HepG2 (cell line): ENCODE data around the gene MYH10. TPM values are rescaled to one million over a fixed set of nuclear protein-coding genes. Genes with fewer than 3 reads are reported as not detected.

ENCODE experiments used
- ATAC-seq: fragments of 200-7000 bp; cut with Tn5 transposase; 3 replicates; pipeline ENCODE4 v1.9.1; 2020; ENCODE audit warnings: mild to moderate bottlenecking, moderate library complexity
- BruUV-seq: library from RNA; stranded (reverse); fragments of 400-500 nt; replicated peaks from 2 replicates; lab custom pipeline; 2021; lab: Mats Ljungman, UMichigan
- CTCF ChIA-PET: fragments of 300-600 bp; formaldehyde crosslinking; extraction: SDS; loops from one replicate; lab custom pipeline; 2021; ENCODE audit warnings: low total read pairs, inconsistent platforms, low intra/inter-chr PET ratio; lab: Yijun Ruan, JAX
- POLR2A ChIA-PET: fragments of 350-600 bp; sonication (Branson Sonifier 250); formaldehyde crosslinking; loops from one replicate; lab custom pipeline; 2020; ENCODE audit warnings: antibody characterized with exemption, inconsistent platforms; lab: Yijun Ruan, JAX
- DNase-seq: peaks from one replicate; pipeline ENCODE4 v3.0.0-alpha.2; 2015; ENCODE audit warnings: low spot score
- FAIRE-seq: peaks from 3 replicates; lab custom pipeline; 2011; peaks lifted over from hg19 to GRCh38; lab: Jason Lieb, UNC
- H2AFZ ChIP-seq: one replicate; pipeline ENCODE4 v1.6.1; 2011; ENCODE audit warnings: low read length, inconsistent platforms
- H3K27ac ChIP-seq: fragments of 300-600 bp; 3 replicates; pipeline ENCODE4 v1.8.0; 2011; ENCODE audit warnings: mixed run types, mild to moderate bottlenecking, mixed read lengths, low read length, inconsistent platforms; ENCODE audit not compliant: insufficient read depth; ENCODE audit errors: extremely low read length
- H3K27me3 ChIP-seq, 2 experiments: fragments of 200-600 bp in 1 of 2; 2 replicates in 1 of 2; 3 replicates in 1 of 2; pipeline versions ENCODE4 v1.6.0 to v1.8.0; 2011; ENCODE audit warnings: low read length in 2 of 2, mild to moderate bottlenecking in 2 of 2, moderate library complexity in 2 of 2, inconsistent platforms in 1 of 2; ENCODE audit not compliant: insufficient read depth in 2 of 2, control insufficient read depth in 1 of 2
- H3K36me3 ChIP-seq, 2 experiments: fragments of 200-600 bp in 1 of 2; replicated peaks in 1 of 2; 2 replicates in 1 of 2; 3 replicates in 1 of 2; pipeline versions ENCODE4 v1.5.1 to v1.8.0; 2011; ENCODE audit warnings: low read length in 2 of 2, inconsistent platforms in 1 of 2; ENCODE audit not compliant: insufficient read depth in 2 of 2, control insufficient read depth in 1 of 2
- H3K4me1 ChIP-seq: 2 replicates; pipeline ENCODE4 v1.5.1; 2012; ENCODE audit warnings: low read length, inconsistent platforms; ENCODE audit not compliant: insufficient read depth
- H3K4me2 ChIP-seq: 2 replicates; pipeline ENCODE4 v1.6.0; 2011; ENCODE audit warnings: low read depth, low read length, inconsistent platforms
- H3K4me3 ChIP-seq, 3 experiments: fragments of 200-600 bp in 1 of 3; sonication (generic), shearing (Covaris generic) in 1 of 3; replicated peaks in 1 of 3; 2 replicates each; pipeline ENCODE4 v1.5.1; 2011 to 2016; ENCODE audit warnings: low read length in 3 of 3, inconsistent platforms in 2 of 3, low read depth in 2 of 3, mild to moderate bottlenecking in 2 of 3, control low read depth in 1 of 3, mixed read lengths in 1 of 3; ENCODE audit not compliant: insufficient read depth in 1 of 3
- H3K79me2 ChIP-seq: one replicate; pipeline ENCODE4 v1.6.1; 2011; ENCODE audit warnings: low read length, inconsistent platforms; ENCODE audit not compliant: insufficient read depth
- H3K9ac ChIP-seq: 2 replicates; pipeline ENCODE4 v1.6.0; 2011; ENCODE audit warnings: mild to moderate bottlenecking, low read depth, low read length, inconsistent platforms; ENCODE audit not compliant: insufficient read depth
- H3K9me3 ChIP-seq: 2 replicates; pipeline ENCODE4 v1.5.1; 2012; ENCODE audit warnings: mild to moderate bottlenecking, low read length
- H4K20me1 ChIP-seq: 2 replicates; pipeline ENCODE4 v1.6.0; 2011; ENCODE audit warnings: inconsistent platforms, mild to moderate bottlenecking, low read length, moderate library complexity; ENCODE audit not compliant: insufficient read depth
- CBX1 ChIP-seq: IDR thresholded peaks from one replicate; pipeline ENCODE4 v1.6.1; 2016; ENCODE audit warnings: antibody characterized with exemption, low read depth
- DNMT1 ChIP-seq: sonication (generic); formaldehyde crosslinking; IDR thresholded peaks from 2 replicates; pipeline ENCODE4 v1.5.1; 2020; ENCODE audit warnings: mild to moderate bottlenecking, missing genetic modification reagents
- FLYWCH1 ChIP-seq: sonication (generic); formaldehyde crosslinking; IDR thresholded peaks from 2 replicates; pipeline ENCODE4 v1.8.1; 2023; ENCODE audit warnings: mild to moderate bottlenecking, missing genetic modification reagents
- FOXA3 ChIP-seq: IDR thresholded peaks from 2 replicates; pipeline ENCODE4 v1.6.1; 2016; ENCODE audit warnings: missing genetic modification reagents, missing compliant biosample characterization
- FOXK2 ChIP-seq: fragments of 450-650 bp; IDR thresholded peaks from 2 replicates; pipeline ENCODE4 v1.6.1; 2016
- HOXA9 ChIP-seq: sonication (generic); formaldehyde crosslinking; IDR thresholded peaks from 2 replicates; pipeline ENCODE4 v1.8.1; 2022; ENCODE audit warnings: missing genetic modification reagents, mild to moderate bottlenecking, moderate library complexity, borderline replicate concordance
- MEF2D ChIP-seq: sonication (generic); formaldehyde crosslinking; IDR thresholded peaks from 2 replicates; pipeline ENCODE4 v1.5.1; 2020; ENCODE audit warnings: mild to moderate bottlenecking, missing genetic modification reagents
- NFE2L2 ChIP-seq: fragments of 150-350 bp; IDR thresholded peaks from 2 replicates; pipeline ENCODE4 v1.6.1; 2014; ENCODE audit warnings: low read length
- SYNCRIP ChIP-seq: fragments of 200-400 bp; formaldehyde crosslinking; IDR thresholded peaks from 2 replicates; pipeline ENCODE4 v1.6.1; 2018; ENCODE audit warnings: mild to moderate bottlenecking, low read depth, low read length; ENCODE audit not compliant: insufficient read depth
- ZBTB7A ChIP-seq: sonication (generic); formaldehyde crosslinking; IDR thresholded peaks from 2 replicates; pipeline ENCODE4 v1.8.0; 2022; ENCODE audit warnings: mild to moderate bottlenecking, missing genetic modification reagents
- ZMYM2 ChIP-seq: sonication (generic); formaldehyde crosslinking; IDR thresholded peaks from 2 replicates; pipeline ENCODE4 v1.8.0; 2022; ENCODE audit warnings: mild to moderate bottlenecking, missing genetic modification reagents
- ZNF142 ChIP-seq: sonication (generic); formaldehyde crosslinking; IDR thresholded peaks from 2 replicates; pipeline ENCODE4 v1.4.0; 2020; ENCODE audit warnings: missing genetic modification reagents
- ZNF484 ChIP-seq: sonication (generic); formaldehyde crosslinking; IDR thresholded peaks from 2 replicates; pipeline ENCODE4 v1.5.1; 2020; ENCODE audit warnings: mild to moderate bottlenecking, low read depth, missing genetic modification reagents, borderline replicate concordance
- WGBS: methylation state at CpG from one replicate; pipeline ENCODE4 v1.1.6; 2017; ENCODE audit warnings: low lambda C conversion rate; 5-methylcytosine and 5-hydroxymethylcytosine counted together
- in situ Hi-C: cut with HindIII; loops from 2 replicates; pipeline ENCODE4 v1.10.0; 2017; ENCODE audit warnings: low pct_unique_long_range_greater_than_20kb; ENCODE audit not compliant: extremely low pct_ligation_motif_present
- intact Hi-C: fragments of 100-400 bp; cut with micrococcal nuclease; formaldehyde crosslinking; loops from one replicate; pipeline ENCODE4 v1.10.0; 2022; ENCODE audit not compliant: unreplicated experiment
- polyA plus RNA-seq, 8 experiments: library from polyadenylated mRNA; depleted of rRNA in 3 of 8; stranded (reverse) in 7 of 8; unstranded in 1 of 8; fragments of >200 nt; fragmentation: Illumina TruSeq in 4 of 8; extraction: Trizol in 4 of 8; gene quantifications; 2 replicates each; pipeline versions ENCODE4 v1.2.1 to v1.2.3, GENCODE V29; 2011 to 2016; ENCODE audit warnings: low read depth in 4 of 8, missing spikeins in 1 of 8, mixed read lengths in 1 of 8; ENCODE audit not compliant: insufficient read depth in 1 of 8
- total RNA-seq, 5 experiments: library from RNA; depleted of rRNA; stranded (reverse); fragments of >200 nt; fragmentation: Illumina TruSeq; extraction: Trizol; gene quantifications; 2 replicates each; pipeline ENCODE4 v1.2.3, GENCODE V29; 2016; ENCODE audit warnings: low read depth in 1 of 5
- TF ChIP-seq, protein P1 (sequence below): sonication (generic); formaldehyde crosslinking; IDR thresholded peaks from 2 replicates; pipeline ENCODE4 v1.4.0; 2020; ENCODE audit warnings: mild to moderate bottlenecking, missing genetic modification reagents

Gene MYH10
- total and polyA plus RNA-seq, 2 of the 13 experiments (the other 11 are each of a cell fraction or from before 2014, with no cell fraction given) = 43.4 to 68.6 TPM

GRCh38 chr17:8499614-8500013 lies 130.9 kb downstream of the MYH10 start:
- Histone ChIP-seq H3K36me3 (peaks cover 37 to 71% of the 10 kb centered on the region in 2 experiments), H3K9ac (no peak overlapping the region), H3K27ac (no peak overlapping the region), H2AFZ (no peak overlapping the region), H4K20me1 (no peaks in the 10 kb centered on the region), H3K9me3 (no peaks in the 10 kb centered on the region), H3K4me2 (no peak overlapping the region), H3K27me3 (no peaks in the 10 kb centered on the region), H3K79me2 (no peaks in the 10 kb centered on the region), H3K4me1 (no peaks in the 10 kb centered on the region), H3K4me3 (no peak overlapping the region)
- CTCF ChIA-PET = no interaction called here
- 99% methylated on average over 5 of the region's 5 CpGs for WGBS
- no peak for TF ChIP-seq SYNCRIP
- no peak for TF ChIP-seq NFE2L2
- TF ChIP-seq ZMYM2 = no peak
- TF ChIP-seq, protein P1, sequence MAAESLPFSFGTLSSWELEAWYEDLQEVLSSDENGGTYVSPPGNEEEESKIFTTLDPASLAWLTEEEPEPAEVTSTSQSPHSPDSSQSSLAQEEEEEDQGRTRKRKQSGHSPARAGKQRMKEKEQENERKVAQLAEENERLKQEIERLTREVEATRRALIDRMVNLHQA (CRISPR knock-in tag) = no peak
- no peak for TF ChIP-seq HOXA9 (CRISPR knock-in tag)
- no peak for TF ChIP-seq CBX1
- TF ChIP-seq FLYWCH1 (CRISPR knock-in tag) = no peak
- TF ChIP-seq ZNF484 (CRISPR knock-in tag) = no peak
- TF ChIP-seq ZNF142 (CRISPR knock-in tag) = no peak
- no peak for TF ChIP-seq MEF2D (CRISPR knock-in tag)
- no peak for TF ChIP-seq DNMT1 (CRISPR knock-in tag)
- TF ChIP-seq ZBTB7A (CRISPR knock-in tag) = no peak
- no peak for TF ChIP-seq FOXA3 (CRISPR knock-in tag)
- no peak for TF ChIP-seq FOXK2
- POLR2A ChIA-PET = no interaction called here
- no TSS peak for BruUV-seq
- DNase-seq (no peak), ATAC-seq (no peak), FAIRE-seq (no peak)
- in situ Hi-C loops (no loop called here), intact Hi-C loops (no loop called here)
